ENCODE measurements around the gene DLGAP3.
A peak's percentile ranks its signal among the peaks of the same experiment; 100 is the strongest.

DLGAP3 gene

DNA sequence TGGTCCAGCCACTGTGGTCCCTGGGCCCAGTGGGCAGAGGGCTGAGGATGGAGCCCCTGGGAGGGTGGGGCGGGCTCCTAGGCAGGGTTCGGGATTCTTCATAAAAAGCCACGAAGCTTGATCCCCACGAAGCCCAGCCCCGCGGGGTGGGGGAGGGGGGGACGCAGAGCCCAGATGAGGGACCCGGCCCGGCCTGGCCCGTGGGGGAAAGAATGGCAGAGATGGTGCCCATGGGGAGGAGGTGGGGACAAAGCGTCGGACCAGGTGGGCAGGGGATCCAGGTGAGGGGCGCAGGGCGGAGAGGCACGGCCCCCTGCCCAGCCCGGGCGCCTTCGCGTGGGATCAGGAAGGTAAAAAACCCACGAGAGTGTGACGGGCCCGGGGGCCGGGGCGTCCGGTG, 63.9 kb downstream of the DLGAP3 start:
- no peak for DNase-seq (ENCODE audit: low read depth)

DNA sequence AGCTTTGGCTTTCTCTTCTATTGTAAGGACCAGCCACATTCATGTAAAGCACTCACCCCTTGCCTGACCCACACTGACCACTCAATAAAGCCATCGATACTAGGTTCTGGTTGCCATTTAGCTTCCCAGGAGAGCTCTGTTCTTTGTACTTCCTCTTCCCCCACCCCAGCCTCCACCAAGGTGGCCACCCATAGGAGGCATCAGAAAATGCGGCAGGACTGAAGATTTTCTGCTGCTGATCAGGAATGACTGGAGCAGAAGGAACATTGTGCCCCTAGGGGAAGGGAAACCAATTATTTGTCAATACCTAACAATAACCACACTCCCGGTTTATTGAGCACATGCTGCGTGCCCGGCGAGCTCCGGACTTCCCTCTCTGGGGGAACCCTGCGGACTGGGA, 64.7 kb downstream of the DLGAP3 start:
- no peak for DNase-seq (ENCODE audit: low read depth)

DNA sequence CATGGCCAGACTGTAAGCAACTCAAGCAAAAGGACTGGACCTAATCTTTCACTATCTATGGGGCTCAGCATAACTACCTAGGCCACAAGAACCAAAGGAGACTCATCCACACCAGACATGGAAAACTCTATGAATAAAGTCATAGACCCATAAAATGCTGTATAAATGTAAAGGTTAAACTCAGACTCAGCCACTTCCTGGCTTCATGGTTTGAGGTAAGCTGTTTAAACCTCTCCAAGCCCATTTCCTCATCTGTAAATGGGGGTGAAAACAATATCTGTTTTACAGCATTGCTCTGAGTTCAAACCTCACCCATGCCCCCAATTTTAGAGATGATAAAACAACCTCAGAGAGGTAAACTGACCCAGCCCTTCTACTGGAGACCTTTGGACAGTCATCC, 65.9 kb downstream of the DLGAP3 start:
- DNase-seq (ENCODE audit: low read depth) = no peak

DNA sequence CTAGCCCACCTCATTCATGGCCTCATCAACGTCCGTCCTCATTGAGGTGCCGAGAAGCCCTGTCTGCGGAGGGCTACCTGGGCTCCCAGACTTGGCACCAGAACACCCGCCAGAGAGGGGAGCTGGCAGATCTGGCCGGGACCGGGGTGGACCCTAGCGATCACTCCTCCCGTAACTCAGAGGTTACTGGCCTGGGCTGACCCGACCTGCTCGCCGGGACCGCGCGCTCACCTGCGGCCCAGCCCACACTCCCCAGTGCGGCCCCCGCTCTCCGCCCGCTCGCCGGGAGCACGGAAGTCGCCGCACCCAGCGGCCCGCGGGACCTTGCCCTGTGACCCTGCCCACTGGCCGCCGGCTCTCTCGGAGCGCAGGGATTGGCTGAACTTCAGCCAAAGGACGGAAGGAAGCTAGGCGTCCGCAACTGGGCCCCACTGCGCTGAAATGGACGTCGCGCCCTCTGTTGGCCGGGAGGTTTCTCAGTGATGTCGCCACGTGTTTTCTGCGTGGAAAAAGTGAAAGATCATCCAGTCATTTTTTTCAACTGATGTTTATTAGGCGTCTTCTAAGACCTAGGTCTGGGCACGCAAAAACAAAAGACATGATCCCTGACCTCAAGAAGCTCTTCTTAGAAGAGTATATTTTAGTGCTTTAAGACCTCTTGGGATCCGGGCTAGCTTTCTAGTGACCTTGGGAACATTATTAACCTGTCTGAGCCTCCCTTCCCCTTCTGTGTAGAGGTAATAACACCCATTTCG, 69.8 kb downstream of the DLGAP3 start, which contains the start of gene SMIM12:
TSS of gene SMIM12 (minus strand) at position 304 of the 755 bp plus-strand sequence. CDS start 3,772 bp downstream, outside the sequence.
- peak; percentile 71 for DNase-seq (ENCODE audit: low read depth)

DNA sequence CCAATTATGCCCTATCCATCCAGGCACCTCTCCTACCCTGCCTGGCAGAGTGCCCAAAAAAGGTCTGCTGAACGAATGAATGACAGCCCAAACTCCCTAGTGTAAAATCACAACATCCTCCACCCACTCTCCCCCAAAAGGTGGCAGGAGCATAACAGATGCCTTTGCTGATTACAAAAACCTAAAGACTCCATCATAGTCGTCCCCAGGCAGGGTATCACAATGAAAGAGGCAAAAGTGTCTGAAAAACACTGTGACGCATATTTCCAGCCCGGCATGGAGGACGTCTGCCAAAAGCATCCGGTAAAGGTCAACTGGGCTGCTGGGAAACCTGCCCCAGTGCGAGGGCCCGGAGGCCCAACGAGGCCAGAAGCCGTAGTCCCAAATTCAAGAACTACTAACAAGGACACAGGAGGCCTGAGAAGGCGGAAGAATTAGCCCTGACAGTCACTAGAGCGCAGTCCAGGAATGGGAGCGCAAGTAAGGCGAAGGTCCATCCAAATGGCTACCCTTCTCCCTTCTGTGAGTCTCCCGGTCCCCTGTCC, 70.5 kb downstream of the DLGAP3 start:
- DNase-seq (ENCODE audit: low read depth) = peak; percentile 6

DNA sequence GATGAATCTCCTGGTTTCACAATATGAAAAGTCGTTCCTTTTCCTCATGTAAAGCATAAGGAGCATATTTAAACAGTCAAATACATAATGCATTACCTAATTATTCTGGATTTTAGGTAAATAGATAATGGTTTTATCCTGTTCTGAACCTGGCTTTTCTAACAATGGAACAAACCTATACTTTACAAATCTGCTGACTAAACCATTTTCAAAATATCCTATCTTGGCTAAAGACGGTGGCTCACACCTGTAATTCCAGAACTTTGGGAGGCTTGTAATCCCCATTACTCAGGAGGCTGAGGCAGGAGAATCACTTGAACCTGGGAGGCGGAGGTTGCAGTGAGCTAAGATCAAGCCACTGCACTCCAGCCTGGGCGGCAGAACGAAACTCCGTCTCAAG, 72.8 kb downstream of the DLGAP3 start:
- DNase-seq (ENCODE audit: low read depth) = no peak

DNA sequence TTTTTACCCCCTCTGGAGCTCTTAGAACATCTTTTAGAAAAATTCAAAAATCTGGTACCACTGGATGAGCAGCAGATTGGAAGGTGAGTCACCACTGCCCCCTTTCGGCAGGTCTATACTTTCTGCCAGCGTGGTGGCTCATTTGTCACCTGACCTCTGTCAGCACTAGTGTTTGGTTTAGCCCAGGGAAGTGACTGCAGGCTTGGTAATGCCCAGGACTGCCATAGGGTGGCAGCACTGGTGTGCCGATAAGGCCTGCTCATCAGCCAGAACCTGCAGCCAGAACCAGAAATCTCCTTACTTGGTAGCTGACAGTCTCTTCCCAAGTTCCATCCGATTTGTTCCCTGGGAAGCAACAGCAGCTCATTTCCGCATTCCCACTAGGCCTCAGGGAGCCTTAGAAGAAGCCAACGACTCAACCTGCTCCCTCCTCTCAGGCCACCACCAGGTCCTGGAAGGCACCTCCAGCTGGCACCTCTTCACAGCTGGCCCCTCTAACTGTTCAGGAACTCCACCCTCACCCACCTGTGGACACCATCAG, 76.7 kb downstream of the DLGAP3 start:
- DNase-seq (ENCODE audit: low read depth) = peak; percentile 63

DNA sequence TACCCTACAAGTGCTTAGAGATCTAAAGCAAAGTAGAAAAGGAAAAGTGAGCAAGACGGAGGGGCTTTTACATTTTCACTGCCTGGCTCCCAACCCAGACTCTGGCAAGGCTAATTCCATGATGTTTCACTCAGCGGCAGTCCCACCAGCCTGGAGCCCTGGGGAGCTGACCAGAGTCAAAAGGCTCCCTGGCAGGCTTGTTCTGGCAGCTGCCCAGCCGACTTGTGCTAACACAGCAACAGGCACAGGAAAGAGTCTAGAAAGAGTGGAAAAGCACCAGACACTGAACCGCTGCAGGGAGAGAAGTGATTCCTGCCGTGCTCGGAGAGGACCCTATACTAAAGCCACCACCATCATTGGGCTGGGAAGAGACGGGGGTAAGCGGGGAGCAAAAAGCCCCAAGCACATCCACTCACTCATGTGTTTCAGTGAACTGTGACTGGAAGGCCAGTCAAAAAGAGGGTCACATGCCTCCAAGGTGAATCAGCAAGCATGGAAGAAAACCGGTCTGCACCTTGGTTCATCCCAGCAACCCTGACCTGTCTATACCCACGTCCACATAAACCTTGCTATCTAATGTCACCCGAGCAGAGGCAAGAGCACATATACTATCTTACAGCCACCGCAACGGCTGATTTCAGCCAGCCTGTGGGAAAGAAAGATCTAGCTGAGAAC, 77.9 kb downstream of the DLGAP3 start:
- DNase-seq (ENCODE audit: low read depth) = no peak

DNA sequence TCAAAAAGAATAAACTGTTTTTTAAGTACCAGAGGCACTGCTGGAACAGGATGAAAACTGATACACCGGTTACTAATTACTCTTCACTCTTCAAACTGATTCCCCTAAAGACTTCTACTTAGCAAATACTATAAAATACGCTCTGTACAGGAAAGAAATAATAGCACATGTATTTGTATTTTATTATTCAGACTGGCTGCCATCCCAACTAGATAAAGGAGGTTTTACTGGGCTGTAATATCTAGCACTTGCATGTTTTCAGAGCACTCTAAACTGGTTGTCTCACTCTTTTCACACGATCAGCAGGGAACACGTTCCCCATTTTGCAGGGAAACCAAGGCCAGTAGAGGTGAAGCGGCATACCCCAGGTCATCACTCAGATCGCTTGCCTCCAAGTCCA, 79.1 kb downstream of the DLGAP3 start:
- DNase-seq (ENCODE audit: low read depth) = no peak

DNA sequence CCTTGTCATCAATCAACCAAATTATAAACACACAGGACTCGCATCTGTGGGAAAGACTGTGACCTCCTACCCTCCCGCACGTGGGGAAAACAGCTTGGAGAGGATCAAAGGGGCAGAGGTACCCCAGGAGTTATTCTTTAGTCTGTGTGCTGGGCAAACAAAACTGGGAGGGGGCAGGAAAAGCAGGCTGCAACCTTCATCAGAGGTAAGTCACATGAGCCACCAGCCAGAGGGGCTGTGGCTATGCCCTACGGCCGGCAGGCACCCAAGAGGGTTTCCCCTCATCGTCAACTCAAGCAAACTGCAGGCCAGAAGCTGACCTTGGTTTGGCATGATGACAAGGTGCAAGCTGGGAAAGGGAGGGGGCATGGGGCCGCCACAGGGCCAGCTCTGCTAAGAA, 82.4 kb downstream of the DLGAP3 start:
- DNase-seq (ENCODE audit: low read depth) = no peak

DNA sequence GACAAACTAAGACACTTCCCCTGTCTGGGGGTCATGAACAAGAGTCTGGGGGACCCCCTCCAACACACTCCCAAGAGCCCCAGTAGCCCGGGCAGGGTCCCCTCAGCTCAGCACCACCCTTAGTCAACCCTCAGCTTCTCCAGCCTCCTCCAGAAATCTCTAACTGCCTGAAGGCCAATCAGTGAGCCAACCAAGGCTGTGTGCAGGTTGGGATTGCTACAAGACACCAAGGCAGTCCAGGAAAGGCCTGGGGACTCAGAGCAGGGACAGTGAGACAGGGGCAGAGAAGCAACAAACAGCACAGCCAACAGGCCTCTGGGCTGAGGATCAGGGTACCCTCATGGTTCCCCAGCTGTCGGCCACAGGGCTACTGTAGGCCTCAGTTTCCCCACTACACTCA, 83.2 kb downstream of the DLGAP3 start:
- DNase-seq (ENCODE audit: low read depth) = no peak

DNA sequence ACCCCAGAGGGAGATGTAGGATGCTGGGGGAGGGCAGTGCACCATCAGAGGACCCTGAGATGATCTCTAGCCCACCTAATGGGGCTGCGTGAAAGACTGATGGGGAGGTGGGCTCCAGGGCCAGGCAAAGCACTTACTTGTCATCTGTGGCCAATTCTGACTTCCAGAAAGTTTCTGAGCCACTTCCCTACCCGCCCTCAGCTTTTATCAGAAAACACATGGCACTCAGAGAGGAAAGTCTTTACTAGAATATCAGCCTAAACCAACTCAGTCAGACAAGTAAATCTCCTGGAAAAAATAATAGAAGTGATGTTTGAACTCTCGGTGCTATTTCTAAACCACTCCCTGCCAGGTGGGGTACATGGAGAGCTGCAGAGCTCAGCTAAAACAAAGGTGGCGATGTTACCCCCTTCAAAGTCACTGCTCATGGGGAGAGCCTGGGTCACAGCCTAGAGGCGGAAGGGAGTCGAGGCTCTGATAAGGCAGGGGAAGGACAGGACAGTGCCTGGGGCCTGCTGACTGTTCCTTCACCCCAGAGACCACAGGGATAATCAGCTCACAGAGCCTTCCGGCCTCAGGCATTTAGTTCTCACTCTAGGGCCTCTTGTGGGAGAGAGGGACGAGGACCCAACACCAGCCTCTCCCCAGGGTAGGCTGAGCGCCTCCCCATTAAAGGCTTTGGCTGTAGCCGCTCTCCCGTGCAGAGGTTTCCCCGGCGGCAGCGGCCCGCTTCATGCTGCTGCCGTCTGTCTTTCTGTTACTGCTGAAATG, 84.1 kb downstream of the DLGAP3 start:
- DNase-seq (ENCODE audit: low read depth) = no peak

DNA sequence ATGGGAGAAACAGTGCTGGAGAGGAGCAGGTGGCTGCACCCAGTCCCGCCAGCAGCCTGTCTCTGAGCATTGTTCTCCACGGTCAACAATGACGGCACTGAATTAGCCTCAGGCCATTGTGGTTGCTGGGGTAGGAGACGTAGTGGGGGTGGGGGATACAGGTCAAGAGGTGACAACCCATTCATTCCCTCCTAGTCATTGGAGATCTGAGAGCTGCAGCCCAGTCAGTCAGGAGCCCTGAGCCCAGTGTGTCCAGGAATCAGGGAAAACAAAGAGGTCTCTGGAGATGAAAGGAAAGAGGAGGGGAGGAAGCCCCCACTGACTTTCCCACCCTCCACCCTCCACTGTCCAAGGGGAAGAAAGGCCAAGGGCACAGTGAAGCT, 85.2 kb downstream of the DLGAP3 start:
- no peak for DNase-seq (ENCODE audit: low read depth)

DNA sequence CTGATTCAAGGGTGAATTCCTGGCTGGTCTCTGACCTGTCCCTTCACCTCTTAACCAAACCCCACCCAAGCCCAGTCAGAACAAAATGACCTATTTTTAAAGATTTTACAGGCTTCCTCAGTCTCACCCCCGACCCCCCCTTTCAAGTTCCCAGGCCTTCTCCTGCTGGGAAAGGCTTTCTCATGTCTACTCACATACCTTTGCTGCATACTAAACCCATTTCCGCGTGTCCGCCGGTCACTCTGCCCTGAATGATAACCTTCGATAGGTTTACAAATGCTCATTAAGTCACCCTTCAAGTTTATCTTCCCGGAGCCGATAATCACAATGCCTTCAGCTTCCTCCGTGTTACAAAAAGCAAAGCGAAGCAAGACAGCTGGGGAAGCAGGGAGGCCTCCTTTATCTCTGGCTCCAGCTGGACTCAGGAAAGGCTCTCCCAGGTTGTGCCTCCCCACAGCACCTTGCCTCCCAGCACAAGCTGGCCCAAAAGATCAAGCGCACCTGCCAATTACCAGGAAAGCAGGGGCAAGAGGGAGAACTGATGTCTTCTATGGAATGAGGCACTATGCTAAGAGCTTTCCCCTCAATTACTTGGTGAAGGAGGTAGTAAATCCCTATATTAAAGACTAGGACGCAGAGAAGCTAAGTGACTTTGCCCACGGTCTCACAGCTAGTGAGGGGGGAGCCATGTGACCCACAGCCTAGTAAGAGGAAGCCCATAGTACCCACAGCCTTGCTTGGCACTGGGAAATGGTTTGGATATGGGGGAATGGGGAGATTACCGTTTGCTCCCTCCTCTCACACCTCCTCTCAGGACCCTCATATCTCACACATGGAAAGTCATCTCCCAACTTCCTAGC, 85.8 kb downstream of the DLGAP3 start:
- no peak for DNase-seq (ENCODE audit: low read depth)

DNA sequence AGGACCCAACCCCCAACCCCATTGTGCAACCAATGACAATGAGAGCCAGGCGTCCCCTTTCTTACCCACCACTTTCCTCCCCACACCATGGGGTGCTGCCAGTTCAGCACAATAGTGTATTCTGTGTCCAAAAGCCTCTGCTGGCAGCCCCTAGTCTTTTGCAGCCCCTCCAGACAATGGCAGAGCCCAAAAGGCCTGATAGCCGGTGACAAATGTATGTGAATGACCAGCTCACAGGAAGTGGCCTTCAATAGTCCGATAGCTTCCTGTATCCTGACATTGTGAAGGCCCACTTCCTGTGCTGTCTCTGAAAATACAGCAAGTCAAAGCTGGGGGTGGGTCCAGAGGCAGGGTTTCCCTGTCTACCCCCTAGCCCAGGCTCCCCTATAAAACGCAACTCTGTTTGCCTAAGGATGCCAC, 86.5 kb downstream of the DLGAP3 start:
- DNase-seq (ENCODE audit: low read depth) = no peak

DNA sequence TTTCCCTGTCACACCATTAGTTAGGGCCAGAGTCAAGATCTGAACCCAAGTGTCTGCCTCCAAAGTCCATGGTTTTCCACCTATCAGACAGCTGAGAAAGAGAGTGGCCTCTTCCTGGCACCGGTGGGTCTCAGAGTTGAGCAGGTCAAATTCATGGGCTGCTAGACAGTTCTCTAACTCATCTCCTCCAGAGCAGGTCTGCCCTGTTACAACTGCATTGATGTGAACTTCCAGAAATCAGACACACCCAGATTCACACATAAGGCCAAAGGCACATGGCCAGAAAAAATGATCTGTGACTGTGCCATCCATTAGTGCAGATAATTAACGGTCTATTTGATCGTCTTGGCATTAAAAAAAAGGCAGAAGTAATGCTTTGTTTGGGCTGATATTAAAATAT, 87.4 kb downstream of the DLGAP3 start:
- DNase-seq (ENCODE audit: low read depth) = no peak

DNA sequence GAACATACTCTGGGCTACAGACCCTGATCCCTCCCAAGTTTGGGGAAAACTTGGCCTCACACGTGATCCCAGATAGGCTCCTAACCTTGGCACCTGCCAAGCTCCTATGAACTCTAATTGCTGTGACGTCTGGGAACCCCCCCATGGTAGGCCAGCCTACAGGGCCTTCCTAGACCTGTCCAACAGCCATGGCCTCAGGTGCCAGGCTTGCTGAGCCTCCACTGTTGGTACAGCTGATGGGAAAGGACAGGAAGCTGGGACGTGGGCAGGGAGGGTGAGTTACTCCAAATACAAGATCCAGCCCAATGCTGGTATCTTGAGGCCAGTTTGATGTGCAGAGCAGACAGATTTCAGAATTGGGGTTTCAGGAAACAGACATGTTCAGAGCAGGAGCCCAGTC, 89.0 kb downstream of the DLGAP3 start:
- DNase-seq (ENCODE audit: low read depth) = no peak

DNA sequence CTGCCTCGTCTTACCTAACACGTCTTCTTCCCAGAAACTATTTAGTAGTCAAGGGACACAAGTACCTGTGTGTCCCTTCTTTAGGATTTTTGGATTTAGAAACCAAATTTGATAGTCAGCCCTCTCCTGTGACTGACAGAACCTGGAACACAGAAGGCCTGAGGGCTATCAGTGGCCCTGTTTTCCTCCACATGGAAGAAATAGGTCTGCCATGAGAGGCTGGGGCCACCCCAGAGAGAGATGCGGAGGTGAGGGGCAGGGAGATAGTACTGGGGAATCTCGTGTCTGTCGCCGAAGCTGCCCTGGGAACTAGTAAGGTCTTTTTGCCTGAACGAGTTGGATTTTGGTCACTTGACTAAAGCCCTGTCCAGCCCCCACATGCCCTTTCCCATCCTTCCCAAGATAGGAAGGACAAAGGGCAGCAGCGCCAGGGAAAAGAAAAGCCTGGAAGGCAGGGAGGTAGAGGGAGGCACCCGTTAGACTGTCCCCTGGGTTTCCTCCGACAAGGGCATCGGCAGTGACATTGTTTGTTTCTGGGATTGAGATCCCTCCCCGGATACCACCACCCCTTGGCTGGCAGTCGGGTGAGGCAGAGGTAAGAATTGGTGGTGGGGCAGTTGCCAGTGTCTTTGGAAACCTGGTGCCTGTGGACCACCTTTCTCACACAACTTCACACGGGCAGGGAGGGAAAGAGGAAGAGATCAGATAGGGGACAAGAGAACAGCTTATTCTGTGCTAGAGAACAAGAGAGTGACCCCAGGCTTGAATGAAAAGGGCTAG, 89.7 kb downstream of the DLGAP3 start:
- DNase-seq (ENCODE audit: low read depth) = no peak

DNA sequence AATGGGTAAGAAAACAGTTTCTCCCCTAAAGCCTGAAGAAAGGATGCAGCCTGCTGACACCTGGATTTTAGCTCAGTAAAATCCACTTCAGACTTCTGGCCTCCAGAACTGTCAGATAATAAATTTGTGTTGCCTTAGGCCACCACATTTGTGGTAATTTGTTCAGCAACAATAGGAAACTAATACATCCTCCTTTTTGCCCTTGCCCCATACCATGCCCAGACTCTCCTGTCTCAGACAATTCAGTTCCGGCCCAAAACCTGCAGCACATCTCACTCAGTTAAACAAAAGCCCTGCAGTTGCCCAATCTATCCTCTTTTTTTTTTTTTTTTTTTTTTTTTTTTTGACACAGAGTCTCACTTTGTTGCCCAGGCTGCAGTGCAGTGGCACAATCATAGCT, 95.7 kb downstream of the DLGAP3 start:
- DNase-seq (ENCODE audit: low read depth) = no peak

DNA sequence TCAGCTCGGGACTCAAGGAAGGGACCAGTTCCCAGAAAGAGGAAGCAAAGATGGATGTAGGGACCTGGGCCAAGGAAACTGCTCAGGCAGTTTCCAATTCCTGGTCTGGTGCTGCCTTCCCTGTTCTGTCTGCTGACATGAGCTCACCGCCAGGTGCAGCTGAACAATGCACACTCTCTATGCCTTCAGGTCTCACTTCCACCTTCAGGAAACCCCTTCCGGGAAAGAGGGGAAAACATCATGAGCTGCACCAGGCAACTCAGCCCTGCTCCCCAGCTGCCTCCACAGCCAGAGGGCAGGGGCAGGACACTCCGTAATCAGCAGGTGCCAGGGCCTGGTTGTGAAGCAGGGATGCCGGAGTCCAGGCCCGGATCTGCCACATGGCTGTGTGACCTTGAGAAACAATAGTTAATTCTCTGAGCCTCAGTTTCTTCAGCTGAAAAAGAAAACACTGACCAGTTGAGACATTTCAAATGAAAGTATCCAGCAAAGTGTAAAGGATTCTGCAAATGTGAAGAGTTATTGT, 97.7 kb downstream of the DLGAP3 start:
- no peak for DNase-seq (ENCODE audit: low read depth)
